Lower leg skin (tissue), 4 donors: ENCODE measurements around the gene TTLL4. TPM values are rescaled to one million over a fixed set of nuclear protein-coding genes. Genes with fewer than 3 reads are reported as not detected.

ENCODE experiments used
- DNase-seq, 2 donors: peaks; one replicate each; pipeline ENCODE4 v3.0.0-alpha.2; 2019; ENCODE audit warnings: low spot score in 2 of 2
- H3K4me3 ChIP-seq: fragments of 200-600 bp; sonication (generic); 2 replicates; pipeline ENCODE4 v1.5.1; 2017; ENCODE audit warnings: mild to moderate bottlenecking, low read depth; ENCODE audit not compliant: poor library complexity, severe bottlenecking
- POLR2A ChIP-seq, 2 donors: fragments of 450-650 bp; IDR thresholded peaks; one replicate each; pipeline ENCODE4 v1.6.1; 2016 to 2017; ENCODE audit warnings: antibody characterized with exemption in 2 of 2, mild to moderate bottlenecking in 1 of 2, moderate library complexity in 1 of 2
- whole genome bisulfite sequencing, 2 donors: methylation state at CpG; one replicate each; pipeline ENCODE4 v1.1.5; 2018; 5-methylcytosine and 5-hydroxymethylcytosine counted together
- intact Hi-C: fragments of 100-400 bp; cut with DNase I; formaldehyde crosslinking; loops from one replicate; pipeline ENCODE4 v1.15.0; 2023; ENCODE audit warnings: low total_unique reads
- total RNA-seq, 4 donors: library from RNA; depleted of rRNA; stranded (reverse); fragments of >200 nt; gene quantifications; one replicate each; pipeline ENCODE4 v1.1.0, GENCODE V29; 2016
- TF ChIP-seq, protein P1 (sequence below), 3 donors: fragments of 450-650 bp; IDR thresholded peaks; one replicate each; pipeline ENCODE4 v1.5.1; 2016; ENCODE audit warnings: antibody characterized with exemption in 3 of 3, mild to moderate bottlenecking in 3 of 3, moderate library complexity in 2 of 3

The TTLL4 gene
- total RNA-seq, 4 donors from 2014 or later, result 4.4 to 19.4 (median 17.4) TPM

DNA sequence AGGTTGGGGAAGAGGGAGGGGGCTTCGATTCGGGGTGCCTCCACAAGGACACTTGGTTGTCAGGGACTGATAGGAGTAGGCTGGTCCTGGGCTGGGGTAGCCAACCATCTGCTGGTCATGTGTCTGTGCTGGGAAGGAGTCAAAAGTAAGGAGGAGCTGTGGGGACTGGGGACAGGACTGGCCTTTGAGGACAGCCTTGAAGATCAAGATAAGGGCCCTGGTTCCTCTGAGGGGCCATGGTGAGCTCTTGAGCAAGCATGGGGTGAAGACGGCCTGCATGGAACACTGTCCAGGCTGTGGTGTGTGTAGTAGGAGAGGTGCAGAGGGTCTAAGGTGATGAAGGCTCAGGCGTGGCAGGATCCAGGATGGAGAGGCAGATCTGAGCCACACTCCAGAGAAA lies 73.1 kb downstream of the TTLL4 start:
- DNase-seq, result no peak
- H3K4me3 ChIP-seq, result no peak overlapping the region
- no peak for TF ChIP-seq POLR2A (IDR thresholded peaks at IDR 0.05)
- intact Hi-C loops, result no loop called here
- 85% methylated on average over 4 of the region's 4 CpGs for WGBS, 2 donors

DNA sequence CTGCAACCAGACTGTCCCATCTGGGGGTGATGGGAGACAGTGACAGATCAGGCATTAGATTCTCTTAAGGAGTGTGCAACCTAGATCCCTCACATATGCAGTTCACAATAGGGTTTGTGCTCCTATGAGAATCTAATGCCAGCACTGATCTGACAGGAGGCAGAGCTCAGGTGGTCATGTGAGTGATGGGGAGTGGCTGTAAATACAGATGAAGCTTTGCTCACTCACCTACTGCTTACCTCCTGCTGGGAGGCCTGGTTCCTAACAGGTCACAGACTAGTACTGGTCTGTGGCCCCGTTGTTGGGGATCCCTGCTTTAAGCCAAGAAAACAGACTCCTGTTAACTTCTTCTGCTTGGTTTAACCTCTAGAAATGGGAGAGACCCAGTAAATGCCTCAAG lies 74.5 kb downstream of the TTLL4 start:
- H3K4me3 ChIP-seq, result no peak overlapping the region
- TF ChIP-seq POLR2A (IDR thresholded peaks at IDR 0.05), result no peak
- TF ChIP-seq, protein P1, sequence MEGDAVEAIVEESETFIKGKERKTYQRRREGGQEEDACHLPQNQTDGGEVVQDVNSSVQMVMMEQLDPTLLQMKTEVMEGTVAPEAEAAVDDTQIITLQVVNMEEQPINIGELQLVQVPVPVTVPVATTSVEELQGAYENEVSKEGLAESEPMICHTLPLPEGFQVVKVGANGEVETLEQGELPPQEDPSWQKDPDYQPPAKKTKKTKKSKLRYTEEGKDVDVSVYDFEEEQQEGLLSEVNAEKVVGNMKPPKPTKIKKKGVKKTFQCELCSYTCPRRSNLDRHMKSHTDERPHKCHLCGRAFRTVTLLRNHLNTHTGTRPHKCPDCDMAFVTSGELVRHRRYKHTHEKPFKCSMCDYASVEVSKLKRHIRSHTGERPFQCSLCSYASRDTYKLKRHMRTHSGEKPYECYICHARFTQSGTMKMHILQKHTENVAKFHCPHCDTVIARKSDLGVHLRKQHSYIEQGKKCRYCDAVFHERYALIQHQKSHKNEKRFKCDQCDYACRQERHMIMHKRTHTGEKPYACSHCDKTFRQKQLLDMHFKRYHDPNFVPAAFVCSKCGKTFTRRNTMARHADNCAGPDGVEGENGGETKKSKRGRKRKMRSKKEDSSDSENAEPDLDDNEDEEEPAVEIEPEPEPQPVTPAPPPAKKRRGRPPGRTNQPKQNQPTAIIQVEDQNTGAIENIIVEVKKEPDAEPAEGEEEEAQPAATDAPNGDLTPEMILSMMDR (IDR thresholded peaks at IDR 0.05), result no peak
- WGBS, 2 donors, result 53 to 63% methylated on average over 1 of the region's 1 CpG
- intact Hi-C loops, result no loop called here
- DNase-seq, result no peak

DNA sequence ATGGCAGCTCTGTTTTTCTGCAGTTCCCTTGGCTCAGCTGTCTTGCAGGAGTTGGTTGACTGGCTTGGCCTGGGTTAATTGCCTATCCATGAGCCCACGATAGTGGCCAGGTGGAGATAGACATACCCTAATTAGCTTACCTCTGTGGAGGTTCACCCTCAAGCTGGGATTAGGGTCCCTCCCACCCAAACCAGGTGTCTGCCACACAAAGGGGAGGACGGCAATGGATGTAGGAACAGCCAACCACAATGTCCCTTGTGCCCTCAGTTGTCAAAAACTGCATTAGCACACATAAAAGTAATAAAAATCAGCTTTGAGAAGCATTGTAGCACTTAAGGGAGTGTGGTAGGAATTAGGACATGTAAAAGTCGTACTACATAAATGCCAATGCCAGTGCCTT lies 75.5 kb downstream of the TTLL4 start:
- H3K4me3 ChIP-seq, result no peak overlapping the region
- TF ChIP-seq, protein P1 (IDR thresholded peaks at IDR 0.05), result no peak
- TF ChIP-seq POLR2A (IDR thresholded peaks at IDR 0.05), result no peak
- no peak for DNase-seq
- 80 to 86% methylated on average over 3 of the region's 3 CpGs for WGBS, 2 donors
- intact Hi-C loops, result no loop called here

- WGBS, 2 donors, result 42 to 43% methylated on average over 2 of the region's 2 CpGs
- no peak for DNase-seq
- TF ChIP-seq POLR2A (IDR thresholded peaks at IDR 0.05), result no peak
- TF ChIP-seq, protein P1 (IDR thresholded peaks at IDR 0.05), result no peak
- H3K4me3 ChIP-seq, result no peak overlapping the region
- intact Hi-C loops, result no loop called here
Observed at GRCh38 chr2:218788529-218789255, 78.1 kb downstream of the TTLL4 start.

DNA sequence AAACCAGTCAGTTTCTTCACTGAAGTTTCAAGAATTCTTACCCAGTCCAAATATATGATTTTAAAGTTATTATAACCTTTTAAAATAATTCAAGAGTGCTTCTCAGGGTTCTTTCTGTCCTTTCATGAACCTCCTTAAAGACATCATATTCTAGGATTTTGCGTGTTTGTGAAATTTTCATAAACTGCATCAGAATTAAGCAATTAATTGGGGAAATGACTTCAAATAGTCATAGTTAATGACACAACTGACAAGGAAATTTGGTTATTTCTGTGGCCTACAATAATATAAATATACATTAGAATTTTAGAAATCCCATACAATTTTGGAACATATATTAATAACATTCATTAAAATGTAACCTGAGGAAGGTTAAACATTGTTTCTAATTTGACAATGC lies 81.8 kb downstream of the TTLL4 start:
- DNase-seq, result no peak
- intact Hi-C loops, result no loop called here
- no peak overlapping the region for H3K4me3 ChIP-seq
- WGBS, 2 donors, result 98 to 100% methylated on average over 1 of the region's 1 CpG
- TF ChIP-seq POLR2A (IDR thresholded peaks at IDR 0.05), result no peak
- TF ChIP-seq, protein P1 (IDR thresholded peaks at IDR 0.05), result no peak

- WGBS, 2 donors, result 87 to 88% methylated on average over 4 of the region's 4 CpGs
- intact Hi-C loops, result no loop called here
- no peak for TF ChIP-seq POLR2A (IDR thresholded peaks at IDR 0.05)
- TF ChIP-seq, protein P1 (IDR thresholded peaks at IDR 0.05), result no peak
- no peak for DNase-seq
- H3K4me3 ChIP-seq, result no peak overlapping the region
Observed at GRCh38 chr2:218796691-218797090, 86.1 kb downstream of the TTLL4 start.
